Measurements from ENCODE around the gene MAP2.

DNA sequence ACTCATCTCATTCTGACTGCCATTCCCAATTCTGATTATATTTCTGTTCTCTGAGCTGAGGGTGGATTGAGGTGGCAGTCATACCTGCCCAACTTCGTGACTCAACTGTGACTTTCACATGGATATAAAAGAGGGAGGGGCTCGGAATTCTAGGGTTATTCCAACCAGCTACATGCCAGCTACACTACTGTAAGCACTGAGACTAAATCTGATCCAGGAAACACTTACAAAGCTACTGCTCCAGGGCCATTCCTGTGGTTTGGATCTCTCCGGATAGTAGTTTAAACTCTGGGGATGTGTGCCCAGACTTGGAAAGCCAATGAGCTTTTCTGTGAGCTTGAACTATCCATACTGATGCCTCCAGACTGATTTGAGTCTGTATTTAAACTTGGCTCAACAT lies 7.9 kb downstream of the MAP2 start:
- TF ChIP-seq, protein P1, sequence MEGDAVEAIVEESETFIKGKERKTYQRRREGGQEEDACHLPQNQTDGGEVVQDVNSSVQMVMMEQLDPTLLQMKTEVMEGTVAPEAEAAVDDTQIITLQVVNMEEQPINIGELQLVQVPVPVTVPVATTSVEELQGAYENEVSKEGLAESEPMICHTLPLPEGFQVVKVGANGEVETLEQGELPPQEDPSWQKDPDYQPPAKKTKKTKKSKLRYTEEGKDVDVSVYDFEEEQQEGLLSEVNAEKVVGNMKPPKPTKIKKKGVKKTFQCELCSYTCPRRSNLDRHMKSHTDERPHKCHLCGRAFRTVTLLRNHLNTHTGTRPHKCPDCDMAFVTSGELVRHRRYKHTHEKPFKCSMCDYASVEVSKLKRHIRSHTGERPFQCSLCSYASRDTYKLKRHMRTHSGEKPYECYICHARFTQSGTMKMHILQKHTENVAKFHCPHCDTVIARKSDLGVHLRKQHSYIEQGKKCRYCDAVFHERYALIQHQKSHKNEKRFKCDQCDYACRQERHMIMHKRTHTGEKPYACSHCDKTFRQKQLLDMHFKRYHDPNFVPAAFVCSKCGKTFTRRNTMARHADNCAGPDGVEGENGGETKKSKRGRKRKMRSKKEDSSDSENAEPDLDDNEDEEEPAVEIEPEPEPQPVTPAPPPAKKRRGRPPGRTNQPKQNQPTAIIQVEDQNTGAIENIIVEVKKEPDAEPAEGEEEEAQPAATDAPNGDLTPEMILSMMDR (IDR thresholded peaks at IDR 0.05; ENCODE audit: low read depth, low read length, missing input control) = no peak
- TF ChIP-seq, protein P2, sequence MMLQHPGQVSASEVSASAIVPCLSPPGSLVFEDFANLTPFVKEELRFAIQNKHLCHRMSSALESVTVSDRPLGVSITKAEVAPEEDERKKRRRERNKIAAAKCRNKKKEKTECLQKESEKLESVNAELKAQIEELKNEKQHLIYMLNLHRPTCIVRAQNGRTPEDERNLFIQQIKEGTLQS (IDR thresholded peaks at IDR 0.05) = no peak
- TF ChIP-seq, protein P3, sequence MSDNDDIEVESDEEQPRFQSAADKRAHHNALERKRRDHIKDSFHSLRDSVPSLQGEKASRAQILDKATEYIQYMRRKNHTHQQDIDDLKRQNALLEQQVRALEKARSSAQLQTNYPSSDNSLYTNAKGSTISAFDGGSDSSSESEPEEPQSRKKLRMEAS (IDR thresholded peaks at IDR 0.05) = no peak

Data from liver (tissue), 3 donors.